PC-9 (cell line): Measurements from ENCODE around the gene AMDHD1. TPM values are rescaled to one million over a fixed set of nuclear protein-coding genes. Genes with fewer than 3 reads are reported as not detected.

ENCODE experiments used
- BruUV-seq: library from RNA; stranded (reverse); fragments of 400-500 nt; replicated peaks from 2 replicates; lab custom pipeline; 2021; lab: Mats Ljungman, UMichigan
- CTCF ChIA-PET: fragments of 300-600 bp; sonication (Branson Sonifier 250); formaldehyde crosslinking; loops from one replicate; lab custom pipeline; 2022; ENCODE audit warnings: antibody characterized with exemption; lab: Charles Lee
- POLR2A ChIA-PET: fragments of 300-600 bp; sonication (Branson Sonifier 250); formaldehyde crosslinking; loops from one replicate; lab custom pipeline; 2022; ENCODE audit warnings: antibody characterized with exemption; ENCODE audit not compliant: unreplicated experiment; lab: Charles Lee
- DNase-seq, 2 experiments: peaks; one replicate each; pipeline versions ENCODE4 v3.0.0 to v3.0.0-alpha.2; 2015 to 2022; ENCODE audit warnings: mixed read lengths in 1 of 2
- H2AFZ ChIP-seq: fragments of 200-600 bp; sonication (generic); 2 replicates; pipeline ENCODE4 v1.8.1; 2017; ENCODE audit warnings: antibody characterized with exemption
- H3F3A ChIP-seq: fragments of 200-600 bp; sonication (generic); 2 replicates; pipeline ENCODE4 v1.8.1; 2017; ENCODE audit warnings: antibody characterized with exemption, mild to moderate bottlenecking, low read depth; ENCODE audit not compliant: insufficient read depth
- H3K27ac ChIP-seq: fragments of 200-600 bp; sonication (generic); 2 replicates; pipeline ENCODE4 v1.6.1; 2016; ENCODE audit warnings: mixed run types
- H3K27me3 ChIP-seq: fragments of 200-600 bp; sonication (generic); 2 replicates; pipeline ENCODE4 v1.6.1; 2016; ENCODE audit warnings: low read depth, mixed run types; ENCODE audit not compliant: insufficient read depth
- H3K36me3 ChIP-seq: fragments of 200-600 bp; sonication (generic); 2 replicates; pipeline ENCODE4 v1.6.1; 2016; ENCODE audit warnings: low read depth, mixed run types
- H3K4me1 ChIP-seq: fragments of 200-600 bp; sonication (generic); replicated peaks from 2 replicates; pipeline ENCODE4 v1.6.1; 2016; ENCODE audit warnings: mixed run types; ENCODE audit not compliant: insufficient read depth
- H3K4me2 ChIP-seq: fragments of 200-600 bp; sonication (generic); 2 replicates; pipeline ENCODE4 v1.6.1; 2017; ENCODE audit warnings: mixed run types
- H3K4me3 ChIP-seq: fragments of 200-600 bp; sonication (generic); 2 replicates; pipeline ENCODE4 v1.6.1; 2016; ENCODE audit warnings: mixed run types
- H3K79me2 ChIP-seq: fragments of 200-600 bp; sonication (generic); 2 replicates; pipeline ENCODE4 v1.6.1; 2017; ENCODE audit warnings: low read depth, mixed run types
- H3K9me2 ChIP-seq: fragments of 200-600 bp; sonication (generic); 2 replicates; pipeline ENCODE4 v1.8.1; 2017; ENCODE audit warnings: mild to moderate bottlenecking; ENCODE audit not compliant: insufficient read depth
- H3K9me3 ChIP-seq: fragments of 200-600 bp; sonication (generic); 2 replicates; pipeline ENCODE4 v1.8.1; 2016; ENCODE audit warnings: low read depth; ENCODE audit not compliant: insufficient read depth
- H4K20me1 ChIP-seq: fragments of 200-600 bp; sonication (generic); 2 replicates; pipeline ENCODE4 v1.8.1; 2017; ENCODE audit not compliant: insufficient read depth
- CTCF ChIP-seq: fragments of 200-600 bp; sonication (generic); conservative IDR thresholded peaks from 2 replicates; pipeline ENCODE4 v1.6.1; 2017; ENCODE audit warnings: mixed run types, antibody characterized with exemption, mild to moderate bottlenecking, moderate library complexity
- EZH2 ChIP-seq: fragments of 200-600 bp; sonication (generic); IDR thresholded peaks from 2 replicates; pipeline ENCODE4 v1.8.0; 2017; ENCODE audit warnings: antibody characterized with exemption, low read depth
- intact Hi-C: fragments of 100-400 bp; cut with micrococcal nuclease; formaldehyde crosslinking; loops from one replicate; pipeline ENCODE4 v1.10.0; 2022; ENCODE audit not compliant: unreplicated experiment
- total RNA-seq: library from RNA; stranded (reverse); gene quantifications from 2 replicates; pipeline ENCODE4 v1.2.3, GENCODE V29; 2021

Gene AMDHD1
- total RNA-seq, 1 experiment from 2014 or later: 2.9 TPM

- H2AFZ ChIP-seq: no peak overlapping the region
- H3K9me3 ChIP-seq: no peaks in the 10 kb centered on the region
- no peaks in the 10 kb centered on the region for H3K27me3 ChIP-seq
- H3K4me2 ChIP-seq: no peak overlapping the region
- TF ChIP-seq EZH2 (no peak), CTCF (no peak)
- H3K4me1 ChIP-seq: peaks cover 4% of the 10 kb centered on the region
- H3K36me3 ChIP-seq: no peaks in the 10 kb centered on the region
- H3K79me2 ChIP-seq: no peaks in the 10 kb centered on the region
- ChIA-PET CTCF (no interaction called here), POLR2A (no interaction called here)
- no peaks in the 10 kb centered on the region for H3K9me2 ChIP-seq
- intact Hi-C loops: no loop called here
- no peak overlapping the region for H3K4me3 ChIP-seq
- H3K27ac ChIP-seq: no peak overlapping the region
- H3F3A ChIP-seq: no peaks in the 10 kb centered on the region
- no TSS peak for BruUV-seq
- DNase-seq: peak in 1 of 2 experiments; percentile 40
- no peaks in the 10 kb centered on the region for H4K20me1 ChIP-seq
These were observed 33.3 kb downstream of the AMDHD1 start for GRCh38 chr12:95976416-95976832.

DNA sequence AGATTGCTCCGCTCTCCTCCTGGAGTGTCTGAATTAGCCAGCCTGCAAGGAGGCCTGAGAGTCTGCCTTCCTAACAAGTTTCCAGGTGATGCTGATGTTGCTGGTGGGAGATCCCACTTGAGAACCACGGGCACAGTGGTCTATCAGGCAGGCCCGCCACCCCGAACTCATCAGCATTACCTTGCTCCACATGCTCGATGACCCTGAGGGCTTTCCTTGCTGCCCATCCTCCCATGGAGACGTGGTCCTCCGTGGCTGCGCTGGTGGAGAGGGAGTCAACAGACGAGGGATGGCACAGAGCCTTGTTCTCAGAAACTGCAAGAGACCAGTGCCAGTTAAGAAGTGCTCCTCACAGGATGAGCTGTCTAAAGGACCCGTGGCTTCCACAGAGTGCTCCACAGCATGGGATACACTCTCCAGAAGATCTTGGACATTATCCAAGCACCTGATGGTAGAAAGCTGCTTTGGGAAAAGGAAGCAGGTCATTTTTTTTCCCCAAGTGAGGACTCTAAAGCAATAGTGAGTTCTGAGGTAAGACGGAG, 34.7 kb downstream of the AMDHD1 start:
- TF ChIP-seq CTCF: no peak
- TF ChIP-seq EZH2: no peak
- BruUV-seq: no TSS peak
- POLR2A ChIA-PET: no interaction called here

GRCh38 chr12:95978351-95978750, 35.2 kb downstream of the AMDHD1 start:
- no peak overlapping the region for H3K4me3 ChIP-seq
- BruUV-seq: no TSS peak
- H3K36me3 ChIP-seq: no peaks in the 10 kb centered on the region
- POLR2A ChIA-PET: no interaction called here
- intact Hi-C loops: no loop called here
- H3K9me2 ChIP-seq: no peaks in the 10 kb centered on the region
- no peak overlapping the region for H3K4me2 ChIP-seq
- H2AFZ ChIP-seq: no peak overlapping the region
- no peaks in the 10 kb centered on the region for H3K9me3 ChIP-seq
- H3K79me2 ChIP-seq: no peaks in the 10 kb centered on the region
- no peak overlapping the region for H3K27ac ChIP-seq
- no peak for TF ChIP-seq CTCF
- no peak for TF ChIP-seq EZH2
- no peaks in the 10 kb centered on the region for H3F3A ChIP-seq
- peaks cover 4% of the 10 kb centered on the region for H3K4me1 ChIP-seq
- DNase-seq: no peak
- no peaks in the 10 kb centered on the region for H3K27me3 ChIP-seq
- H4K20me1 ChIP-seq: no peaks in the 10 kb centered on the region
- CTCF ChIA-PET: no interaction called here

More for the DNA sequence above, 34.7 kb downstream of the AMDHD1 start:
- no peak overlapping the region for H3K27ac ChIP-seq
- H4K20me1 ChIP-seq: no peaks in the 10 kb centered on the region
- H3K4me2 ChIP-seq: no peak overlapping the region
- H3K4me1 ChIP-seq: peaks cover 4% of the 10 kb centered on the region
- no peaks in the 10 kb centered on the region for H3K36me3 ChIP-seq
- H3F3A ChIP-seq: no peaks in the 10 kb centered on the region
- intact Hi-C loops: no loop called here
- H3K9me2 ChIP-seq: no peaks in the 10 kb centered on the region
- no peak for DNase-seq
- H3K9me3 ChIP-seq: no peaks in the 10 kb centered on the region
- no peaks in the 10 kb centered on the region for H3K27me3 ChIP-seq
- H3K4me3 ChIP-seq: no peak overlapping the region
- no peak overlapping the region for H2AFZ ChIP-seq
- CTCF ChIA-PET: no interaction called here
- H3K79me2 ChIP-seq: no peaks in the 10 kb centered on the region
